Stimulated activated CD8-positive, alpha-beta memory T cell treated with anti-CD3 and anti-CD28 coated beads, Interleukin-15, amount 100 ng/mL, for 24 hours (primary cell): ENCODE data around the gene IFNA17.
"Not testable (repeated sequence)": the region's sequence is repeated elsewhere in the genome, so short reads cannot be mapped to it uniquely, and the experiment has no call there.

Source experiments
- DNase-seq: peaks from one replicate; pipeline ENCODE4 v3.0.0-alpha.2; 2020; ENCODE audit warnings: low read depth

The IFNA17 gene

GRCh38 chr9:21228122-21228521 lies at the start of gene IFNA17:
IFNA17 (minus strand) TSS chr9:21228222; CDS start chr9:21228173, 49 bp downstream.
- DNase-seq: no peak

- DNase-seq: no peak
Observed at GRCh38 chr9:21268347-21268657, 40.3 kb upstream of the IFNA17 start.

GRCh38 chr9:21267485-21268346 lies 39.7 kb upstream of the IFNA17 start:
- no peak for DNase-seq

GRCh38 chr9:21266733-21267484 lies 38.9 kb upstream of the IFNA17 start:
- DNase-seq: no peak

GRCh38 chr9:21265421-21266189 lies 37.6 kb upstream of the IFNA17 start:
- DNase-seq: no peak

- no peak for DNase-seq
Observed at GRCh38 chr9:21255538-21256212, 27.7 kb upstream of the IFNA17 start.

- no peak for DNase-seq
Observed at GRCh38 chr9:21252721-21253547, 24.9 kb upstream of the IFNA17 start.

GRCh38 chr9:21251638-21252037 lies 23.6 kb upstream of the IFNA17 start:
- no peak for DNase-seq

GRCh38 chr9:21251190-21251589 lies 23.2 kb upstream of the IFNA17 start:
- DNase-seq: no peak

- no peak for DNase-seq
Observed at GRCh38 chr9:21244836-21245235, 16.8 kb upstream of the IFNA17 start.

- DNase-seq: no peak
Observed at GRCh38 chr9:21239911-21240310, 11.9 kb upstream of the IFNA17 start, which contains the start of gene IFNA14. IFNA14 (minus strand) TSS chr9:21240005; CDS start chr9:21239935, 70 bp downstream.

GRCh38 chr9:21236360-21236714 lies 8.3 kb upstream of the IFNA17 start:
- DNase-seq: not testable (repeated sequence)

GRCh38 chr9:21235468-21236359 lies 7.7 kb upstream of the IFNA17 start:
- DNase-seq: not testable (repeated sequence)

GRCh38 chr9:21234153-21234687 lies 6.2 kb upstream of the IFNA17 start:
- no peak for DNase-seq

GRCh38 chr9:21233258-21233657 lies 5.2 kb upstream of the IFNA17 start:
- DNase-seq: no peak

GRCh38 chr9:21217211-21217610 lies 10.8 kb downstream of the IFNA17 start, which contains the start of gene IFNA16:
IFNA16 (minus strand) TSS chr9:21217311; CDS start chr9:21217305, 6 bp downstream.
- DNase-seq: not testable (repeated sequence)

- DNase-seq: not testable (repeated sequence)
Observed at GRCh38 chr9:21213411-21214326, 14.4 kb downstream of the IFNA17 start.

GRCh38 chr9:21212160-21212559 lies 15.9 kb downstream of the IFNA17 start:
- not testable (repeated sequence) for DNase-seq
